ACC112 (cell line): ENCODE data around the gene PABPN1L.

Experiments
- H2AFZ ChIP-seq: fragments of 200-600 bp; sonication (generic); one replicate; pipeline ENCODE4 v1.6.0; 2017; ENCODE audit warnings: antibody characterized with exemption, low read length; ENCODE audit not compliant: unreplicated experiment
- H3K27ac ChIP-seq: fragments of 200-600 bp; sonication (generic); 2 replicates; pipeline ENCODE4 v1.5.1; 2014; ENCODE audit warnings: low read depth, mild to moderate bottlenecking, antibody characterized with exemption, low read length, moderate library complexity
- H3K27me3 ChIP-seq: fragments of 200-600 bp; sonication (generic); 2 replicates; pipeline ENCODE4 v1.6.1; 2014; ENCODE audit warnings: mild to moderate bottlenecking, antibody characterized with exemption, low read length, moderate library complexity, mixed read lengths; ENCODE audit not compliant: insufficient read depth
- H3K36me3 ChIP-seq: fragments of 200-600 bp; sonication (generic); 2 replicates; pipeline ENCODE4 v1.6.1; 2016; ENCODE audit warnings: mild to moderate bottlenecking, antibody characterized with exemption, low read length, moderate library complexity, mixed read lengths; ENCODE audit not compliant: insufficient read depth
- H3K4me1 ChIP-seq: fragments of 200-600 bp; sonication (generic); one replicate; pipeline ENCODE4 v1.6.1; 2016; ENCODE audit warnings: low read length, mixed read lengths; ENCODE audit not compliant: insufficient read depth, unreplicated experiment, control insufficient read depth
- H3K4me3 ChIP-seq: fragments of 200-600 bp; sonication (generic); 2 replicates; pipeline ENCODE4 v1.5.1; 2014; ENCODE audit warnings: mild to moderate bottlenecking, low read depth, low read length
- H3K79me2 ChIP-seq: fragments of 200-600 bp; sonication (generic); one replicate; pipeline ENCODE4 v1.6.0; 2016; ENCODE audit warnings: low read length; ENCODE audit not compliant: control insufficient read depth, unreplicated experiment, insufficient read depth

PABPN1L gene

DNA sequence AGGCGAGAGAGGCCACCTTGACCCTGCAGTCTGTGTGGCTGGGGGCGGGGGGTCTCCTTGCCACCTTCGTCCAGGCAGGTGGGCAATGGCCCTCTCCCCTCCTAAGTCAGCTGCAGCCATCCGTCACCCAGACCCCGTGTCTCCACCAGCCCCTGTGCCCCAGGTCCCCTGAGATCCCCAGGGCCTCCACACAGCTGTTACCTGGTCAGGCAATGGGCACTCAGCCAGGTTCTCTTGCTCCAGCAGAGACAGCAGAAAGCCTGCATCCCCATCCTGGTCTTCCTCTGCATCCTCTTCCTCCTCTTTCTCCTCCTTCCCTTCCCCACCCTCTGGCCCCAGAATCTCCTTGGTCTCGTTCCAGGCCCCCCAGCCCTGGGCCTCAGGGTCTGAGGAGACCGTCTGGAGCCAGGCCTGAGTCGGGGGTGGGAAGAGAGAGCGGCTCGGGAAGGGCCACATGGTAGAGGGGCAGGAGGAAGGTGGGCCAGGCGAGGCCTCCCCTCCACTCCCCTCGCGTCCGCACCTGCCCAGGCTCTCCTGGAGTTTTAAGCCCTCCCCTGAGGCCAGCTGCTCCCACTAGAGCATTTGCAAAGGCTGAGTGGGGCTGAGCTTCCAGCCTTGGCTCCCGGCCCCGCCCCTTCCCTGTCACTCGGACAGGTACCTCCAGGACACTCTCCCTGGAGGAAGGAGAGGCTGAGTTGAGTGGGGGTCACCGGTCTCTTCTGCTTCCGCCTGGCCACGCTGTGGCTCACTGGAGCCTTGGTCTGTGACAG, at the start of gene PABPN1L:
PABPN1L (minus strand) TSS at position 510 of the 770 bp plus-strand sequence; CDS start at position 456, 54 bp downstream.
- H3K79me2 ChIP-seq = no peaks in the 10 kb centered on the region
- no peak within 1 kb of the TSS for H3K4me3 ChIP-seq
- no peak within 1 kb of the TSS for H3K27ac ChIP-seq
- H3K4me1 ChIP-seq = no peaks in the 10 kb centered on the region
- H3K36me3 ChIP-seq = no peaks in the 10 kb centered on the region
- peaks cover 9% of the 10 kb centered on the region; the same call in 1 of the 2 replicates for H3K27me3 ChIP-seq
- H2AFZ ChIP-seq = no peak within 1 kb of the TSS

DNA sequence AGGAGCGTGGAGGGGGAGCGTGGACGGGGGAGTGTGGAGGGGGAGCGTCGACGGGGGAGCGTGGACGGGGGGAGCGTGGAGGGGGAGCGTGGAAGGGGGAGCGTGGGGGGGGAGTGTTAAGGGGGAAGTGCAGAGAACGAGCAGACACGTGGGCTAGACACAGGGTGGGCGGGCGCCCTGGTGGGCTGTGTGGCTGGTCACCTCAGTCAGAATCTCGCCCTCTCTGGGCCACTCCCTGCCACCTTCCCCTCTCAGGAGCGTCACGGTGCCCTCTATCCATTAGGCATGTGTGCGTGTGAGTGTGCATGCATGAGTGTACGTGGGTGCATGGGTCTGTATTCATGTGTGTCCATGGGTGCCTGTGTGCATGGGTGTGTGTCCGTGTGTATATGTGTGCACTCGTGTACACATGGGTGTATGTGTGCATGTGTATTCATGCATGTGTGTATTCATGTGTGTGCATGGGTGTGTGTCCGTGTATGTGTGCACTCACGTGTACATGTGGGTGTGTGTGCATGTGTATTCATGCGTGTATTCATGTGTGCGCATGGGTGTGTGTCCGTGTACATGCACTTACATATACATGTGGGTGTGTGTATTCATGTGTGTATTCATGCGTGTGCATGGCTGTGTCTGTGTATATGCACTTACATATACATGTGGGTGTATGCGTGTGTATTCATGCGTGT, 49.3 kb upstream of the PABPN1L start:
- no peaks in the 10 kb centered on the region for H3K79me2 ChIP-seq
- no peaks in the 10 kb centered on the region for H3K27me3 ChIP-seq
- H3K4me1 ChIP-seq = peaks cover 4% of the 10 kb centered on the region
- H2AFZ ChIP-seq = no peak overlapping the region
- H3K27ac ChIP-seq = no peak overlapping the region
- no peaks in the 10 kb centered on the region for H3K36me3 ChIP-seq
- no peak overlapping the region for H3K4me3 ChIP-seq

- Histone ChIP-seq H3K4me3 (no peak overlapping the region), H3K27ac (no peak overlapping the region), H2AFZ (no peak overlapping the region), H3K36me3 (no peaks in the 10 kb centered on the region), H3K4me1 (peaks cover 4% of the 10 kb centered on the region), H3K79me2 (no peaks in the 10 kb centered on the region), H3K27me3 (no peaks in the 10 kb centered on the region)
Observed at GRCh38 chr16:88914750-88915368, 48.4 kb upstream of the PABPN1L start.

DNA sequence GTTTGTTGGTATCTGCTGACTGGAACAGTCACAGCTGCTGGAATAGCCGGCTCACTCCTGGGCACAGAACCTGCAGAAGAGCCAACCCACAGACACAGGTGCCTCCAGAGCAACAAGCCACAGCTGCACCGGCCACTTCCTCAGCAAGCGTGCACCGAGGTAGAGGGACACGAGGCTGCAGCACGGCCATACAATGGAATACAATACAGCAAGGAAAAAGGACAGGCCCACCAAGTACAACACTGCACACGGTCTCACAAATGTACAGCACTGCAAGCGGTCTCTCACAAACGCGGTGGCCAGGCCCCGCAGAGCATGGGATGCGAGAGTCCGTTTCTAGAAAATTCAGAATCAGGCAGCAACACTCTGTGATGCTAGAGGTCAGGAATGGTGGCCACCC, 47.4 kb upstream of the PABPN1L start:
- no peaks in the 10 kb centered on the region for H3K79me2 ChIP-seq
- H3K4me3 ChIP-seq = no peak overlapping the region
- no peak overlapping the region for H3K27ac ChIP-seq
- peaks cover 4% of the 10 kb centered on the region for H3K4me1 ChIP-seq
- H3K27me3 ChIP-seq = no peaks in the 10 kb centered on the region
- H2AFZ ChIP-seq = no peak overlapping the region
- H3K36me3 ChIP-seq = no peaks in the 10 kb centered on the region

DNA sequence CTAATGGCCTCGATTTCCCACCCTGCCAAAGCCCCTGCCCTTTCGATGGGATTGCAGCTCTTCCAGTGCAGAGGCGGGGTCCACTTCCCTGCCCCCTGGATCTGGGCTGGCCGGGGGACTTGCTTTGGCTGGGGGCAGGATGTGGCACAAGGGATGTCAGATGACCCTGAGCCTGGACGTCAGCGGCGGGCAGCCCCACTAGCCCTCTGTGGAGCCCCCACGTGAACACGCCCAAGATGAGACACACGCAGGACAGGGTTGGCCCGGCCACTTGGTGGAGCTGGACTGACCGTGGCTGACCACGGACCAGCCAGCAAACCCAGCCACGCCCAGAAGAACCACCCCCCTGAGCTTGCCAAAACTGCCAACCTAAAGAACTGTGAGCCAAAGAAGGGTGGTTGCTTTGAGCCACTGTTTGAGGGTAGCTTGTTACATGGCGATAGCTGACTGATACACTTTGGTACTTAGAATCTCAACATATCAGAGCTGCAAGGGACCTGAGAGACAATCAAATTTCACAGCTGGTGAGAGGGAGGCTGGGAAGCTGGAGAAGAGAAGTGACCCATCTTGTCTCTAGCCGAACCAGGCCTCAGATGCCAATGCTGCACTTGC, 46.6 kb upstream of the PABPN1L start:
- Histone ChIP-seq H3K27ac (no peak overlapping the region), H2AFZ (no peak overlapping the region), H3K4me3 (no peak overlapping the region), H3K79me2 (no peaks in the 10 kb centered on the region), H3K27me3 (no peaks in the 10 kb centered on the region), H3K36me3 (no peaks in the 10 kb centered on the region), H3K4me1 (peaks cover 4% of the 10 kb centered on the region)

- Histone ChIP-seq H3K79me2 (no peaks in the 10 kb centered on the region), H3K4me1 (peaks cover 4% of the 10 kb centered on the region), H3K36me3 (no peaks in the 10 kb centered on the region), H3K27me3 (no peaks in the 10 kb centered on the region), H3K4me3 (no peak overlapping the region), H2AFZ (no peak overlapping the region), H3K27ac (no peak overlapping the region)
Observed at GRCh38 chr16:88912556-88912955, 46.1 kb upstream of the PABPN1L start.

DNA sequence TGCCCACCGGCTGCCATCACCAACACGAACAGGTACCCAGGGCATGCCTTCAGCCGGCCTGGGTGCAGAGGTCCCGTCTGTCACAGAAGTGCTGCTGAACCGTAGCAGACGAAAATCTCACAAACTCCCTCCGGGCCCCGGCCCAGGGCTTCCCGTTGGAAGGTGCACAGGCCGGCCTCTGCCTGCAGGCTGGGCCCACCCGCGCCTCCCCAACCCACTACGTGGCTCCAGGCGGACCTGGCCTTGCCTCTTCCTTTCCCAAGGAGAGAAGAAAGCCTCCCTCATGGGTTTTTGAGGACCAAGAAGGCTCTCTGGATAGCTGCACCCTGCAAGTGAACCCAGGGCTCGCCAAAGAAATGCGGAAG, 45.5 kb upstream of the PABPN1L start:
- Histone ChIP-seq H3K27me3 (no peaks in the 10 kb centered on the region), H3K36me3 (no peaks in the 10 kb centered on the region), H3K79me2 (no peaks in the 10 kb centered on the region), H2AFZ (no peak overlapping the region), H3K27ac (no peak overlapping the region), H3K4me1 (peaks cover 4% of the 10 kb centered on the region), H3K4me3 (no peak overlapping the region)

DNA sequence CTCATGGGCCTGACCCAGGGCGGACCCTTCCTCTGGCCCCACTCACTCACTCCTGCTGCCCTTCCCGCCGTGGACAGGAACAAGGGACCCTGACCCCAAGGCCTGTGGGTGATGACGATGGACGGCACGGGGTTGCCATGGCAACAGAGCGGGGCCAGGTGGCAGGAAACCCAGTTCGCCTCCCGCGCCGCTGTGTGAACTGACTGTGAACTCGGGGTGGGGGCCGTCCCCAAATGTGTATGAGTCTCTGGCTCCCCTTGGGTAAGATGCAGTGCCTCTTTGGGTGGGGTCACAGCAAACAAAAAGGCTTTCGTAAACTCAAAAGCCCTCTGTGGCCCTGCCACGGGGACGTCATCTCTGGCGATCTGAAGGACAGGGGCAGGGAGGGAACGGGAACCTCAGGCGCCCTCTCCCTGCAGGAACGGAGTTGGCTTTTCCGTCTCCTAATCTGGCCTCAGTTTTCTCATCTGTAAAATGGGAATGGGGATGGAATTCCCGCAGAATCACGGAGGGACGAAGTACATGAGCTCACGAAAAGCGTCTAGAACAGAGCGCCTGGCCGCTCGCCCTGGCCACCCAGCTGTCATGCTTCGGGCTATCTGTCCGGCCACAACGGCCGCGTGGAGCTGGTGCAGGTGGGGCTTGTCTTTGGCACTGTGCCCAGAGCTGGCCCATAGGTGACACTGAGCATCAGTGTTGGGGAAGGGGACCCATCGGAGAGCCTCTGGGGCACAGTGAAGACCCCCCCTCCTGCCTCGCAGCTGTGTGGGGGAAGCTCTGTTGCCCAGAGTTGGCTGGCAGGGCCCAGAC, 44.9 kb upstream of the PABPN1L start:
- no peak overlapping the region for H2AFZ ChIP-seq
- H3K27me3 ChIP-seq = no peaks in the 10 kb centered on the region
- no peak overlapping the region for H3K4me3 ChIP-seq
- H3K79me2 ChIP-seq = no peaks in the 10 kb centered on the region
- no peak overlapping the region for H3K27ac ChIP-seq
- no peaks in the 10 kb centered on the region for H3K36me3 ChIP-seq
- H3K4me1 ChIP-seq = peaks cover 4% of the 10 kb centered on the region

- Histone ChIP-seq H2AFZ (no peak overlapping the region), H3K4me1 (peaks cover 4% of the 10 kb centered on the region), H3K27me3 (no peaks in the 10 kb centered on the region), H3K4me3 (no peak overlapping the region), H3K79me2 (no peaks in the 10 kb centered on the region), H3K27ac (no peak overlapping the region), H3K36me3 (no peaks in the 10 kb centered on the region)
Observed at GRCh38 chr16:88910284-88911135, 44.0 kb upstream of the PABPN1L start.
